CD14-positive monocyte (primary cell): Measurements from ENCODE around the gene B3GNT2. TPM values are rescaled to one million over a fixed set of nuclear protein-coding genes. Genes with fewer than 3 reads are reported as not detected.

Source experiments
- DNase-seq, 3 donors: peaks; one replicate each; pipeline ENCODE4 v3.0.0-alpha.2; 2011 to 2022
- H2AFZ ChIP-seq: 2 replicates; pipeline ENCODE4 v1.6.0; 2012; ENCODE audit warnings: mild to moderate bottlenecking, low read depth, low read length, inconsistent platforms; ENCODE audit not compliant: insufficient read depth, poor library complexity, severe bottlenecking
- H3K27ac ChIP-seq, 2 donors: 1 replicate in 1 of 2; 2 replicates in 1 of 2; pipeline ENCODE4 v1.5.1; 2012 to 2013; ENCODE audit warnings: low read length in 2 of 2, control low read depth in 1 of 2, inconsistent platforms in 1 of 2, low read depth in 1 of 2, mild to moderate bottlenecking in 1 of 2
- H3K27me3 ChIP-seq, 2 donors: one replicate each; pipeline versions ENCODE4 v1.6.0 to v1.6.1; 2011 to 2013; ENCODE audit warnings: low read length in 2 of 2; ENCODE audit not compliant: control insufficient read depth in 2 of 2, insufficient read depth in 2 of 2
- H3K36me3 ChIP-seq, 2 donors: replicated peaks in 1 of 2; 1 replicate in 1 of 2; 2 replicates in 1 of 2; pipeline versions ENCODE4 v1.5.1 to v1.6.1; 2012 to 2013; ENCODE audit warnings: low read length in 2 of 2, control low read depth in 1 of 2, inconsistent platforms in 1 of 2, mild to moderate bottlenecking in 1 of 2; ENCODE audit not compliant: insufficient read depth in 2 of 2, control insufficient read depth in 1 of 2
- H3K4me1 ChIP-seq, 2 donors: 1 replicate in 1 of 2; 2 replicates in 1 of 2; pipeline versions ENCODE4 v1.5.1 to v1.6.1; 2012 to 2013; ENCODE audit warnings: low read length in 2 of 2, control low read depth in 1 of 2, inconsistent platforms in 1 of 2, mild to moderate bottlenecking in 1 of 2, moderate library complexity in 1 of 2; ENCODE audit not compliant: insufficient read depth in 2 of 2, control insufficient read depth in 1 of 2
- H3K4me2 ChIP-seq: replicated peaks from 2 replicates; pipeline ENCODE3; 2012; ENCODE audit warnings: low read length, moderate library complexity, mild to moderate bottlenecking; ENCODE audit not compliant: poor library complexity, severe bottlenecking; ENCODE audit errors: extremely low read depth
- H3K4me3 ChIP-seq, 3 experiments: fragments of 200-600 bp in 1 of 3; sonication (generic) in 1 of 3; replicated peaks in 1 of 3; 1 replicate in 2 of 3; 2 replicates in 1 of 3; pipeline ENCODE4 v1.5.1; 2011 to 2013; ENCODE audit warnings: low read length in 3 of 3, mild to moderate bottlenecking in 3 of 3, control low read depth in 2 of 3, low read depth in 2 of 3, inconsistent platforms in 1 of 3, moderate library complexity in 1 of 3
- H3K79me2 ChIP-seq: 2 replicates; pipeline ENCODE4 v1.6.0; 2012; ENCODE audit warnings: mild to moderate bottlenecking, control low read depth, inconsistent platforms, low read length, moderate library complexity; ENCODE audit not compliant: insufficient read depth
- H3K9ac ChIP-seq: 2 replicates; pipeline ENCODE4 v1.6.0; 2017; ENCODE audit warnings: low read length, mild to moderate bottlenecking; ENCODE audit not compliant: insufficient read depth, poor library complexity, severe bottlenecking
- H3K9me3 ChIP-seq, 2 donors: replicated peaks in 1 of 2; 1 replicate in 1 of 2; 2 replicates in 1 of 2; pipeline versions ENCODE4 v1.5.1 to v1.6.1; 2012 to 2013; ENCODE audit warnings: low read length in 2 of 2, control low read depth in 1 of 2; ENCODE audit not compliant: control insufficient read depth in 1 of 2, insufficient read depth in 1 of 2
- H4K20me1 ChIP-seq: 2 replicates; pipeline ENCODE4 v1.6.0; 2012; ENCODE audit warnings: mild to moderate bottlenecking, low read length, control low read depth, moderate library complexity; ENCODE audit not compliant: insufficient read depth
- H3K27ac Mint-ChIP-seq, 7 donors: one replicate each; pipeline ENCODE4 v1.8.0; 2020; ENCODE audit warnings: mild to moderate bottlenecking in 7 of 7, mixed read lengths in 7 of 7, moderate library complexity in 6 of 7, inconsistent platforms in 2 of 7
- H3K27me3 Mint-ChIP-seq, 3 donors: one replicate each; pipeline ENCODE4 v1.8.0; 2021 to 2022; ENCODE audit warnings: low read depth in 3 of 3, mild to moderate bottlenecking in 3 of 3, mixed read lengths in 3 of 3, moderate library complexity in 3 of 3, inconsistent platforms in 1 of 3
- H3K36me3 Mint-ChIP-seq, 2 donors: one replicate each; pipeline ENCODE4 v1.8.0; 2020; ENCODE audit warnings: mixed read lengths in 2 of 2, inconsistent platforms in 1 of 2, mild to moderate bottlenecking in 1 of 2
- H3K4me1 Mint-ChIP-seq: one replicate; pipeline ENCODE4 v1.8.0; 2020; ENCODE audit warnings: mild to moderate bottlenecking, mixed read lengths
- H3K4me3 Mint-ChIP-seq, 2 donors: one replicate each; pipeline ENCODE4 v1.8.0; 2020; ENCODE audit warnings: mild to moderate bottlenecking in 2 of 2, mixed read lengths in 2 of 2, moderate library complexity in 1 of 2
- H3K9me3 Mint-ChIP-seq, 7 donors: one replicate each; pipeline ENCODE4 v1.8.0; 2020 to 2022; ENCODE audit warnings: mixed read lengths in 7 of 7, mild to moderate bottlenecking in 6 of 7, moderate library complexity in 6 of 7, inconsistent platforms in 2 of 7
- WGBS: methylation state at CpG from one replicate; pipeline ENCODE4 v1.1.5; 2013; ENCODE audit warnings: missing lambda C conversion rate; ENCODE audit not compliant: insufficient coverage; 5-methylcytosine and 5-hydroxymethylcytosine counted together
- intact Hi-C, 2 donors: fragments of 100-400 bp; cut with micrococcal nuclease; formaldehyde crosslinking; loops; one replicate each; pipeline versions ENCODE4 v1.15.0 to v1.15.1; 2023
- polyA plus RNA-seq, 3 donors: library from polyadenylated mRNA; depleted of rRNA in 1 of 3; unstranded in 2 of 3; stranded (reverse) in 1 of 3; fragments of 300-500 nt in 2 of 3; fragments of >200 nt in 1 of 3; fragmentation: Illumina TruSeq in 2 of 3; gene quantifications; 1 replicate in 2 of 3; 2 replicates in 1 of 3; pipeline ENCODE4 v1.2.3, GENCODE V29; 2012 to 2021
- small RNA-seq: library from RNA; depleted of rRNA; stranded (forward); fragments of <200 nt; gene quantifications from one replicate; pipeline ENCODE3, GENCODE V24; 2012; ENCODE audit warnings: low read depth; ENCODE audit not compliant: insufficient read length
- TF ChIP-seq, protein P1 (sequence below): fragments of 200-600 bp; IDR thresholded peaks from one replicate; pipeline ENCODE4 v1.8.0; 2022; ENCODE audit warnings: antibody characterized with exemption, mild to moderate bottlenecking

Gene B3GNT2
- polyA plus RNA-seq, 3 donors, result 15.9 to 34.7 (median 18.5) TPM

- no peak overlapping the region for H3K9ac ChIP-seq
- H3K27ac ChIP-seq, result no peak overlapping the region
- TF ChIP-seq, protein P1, sequence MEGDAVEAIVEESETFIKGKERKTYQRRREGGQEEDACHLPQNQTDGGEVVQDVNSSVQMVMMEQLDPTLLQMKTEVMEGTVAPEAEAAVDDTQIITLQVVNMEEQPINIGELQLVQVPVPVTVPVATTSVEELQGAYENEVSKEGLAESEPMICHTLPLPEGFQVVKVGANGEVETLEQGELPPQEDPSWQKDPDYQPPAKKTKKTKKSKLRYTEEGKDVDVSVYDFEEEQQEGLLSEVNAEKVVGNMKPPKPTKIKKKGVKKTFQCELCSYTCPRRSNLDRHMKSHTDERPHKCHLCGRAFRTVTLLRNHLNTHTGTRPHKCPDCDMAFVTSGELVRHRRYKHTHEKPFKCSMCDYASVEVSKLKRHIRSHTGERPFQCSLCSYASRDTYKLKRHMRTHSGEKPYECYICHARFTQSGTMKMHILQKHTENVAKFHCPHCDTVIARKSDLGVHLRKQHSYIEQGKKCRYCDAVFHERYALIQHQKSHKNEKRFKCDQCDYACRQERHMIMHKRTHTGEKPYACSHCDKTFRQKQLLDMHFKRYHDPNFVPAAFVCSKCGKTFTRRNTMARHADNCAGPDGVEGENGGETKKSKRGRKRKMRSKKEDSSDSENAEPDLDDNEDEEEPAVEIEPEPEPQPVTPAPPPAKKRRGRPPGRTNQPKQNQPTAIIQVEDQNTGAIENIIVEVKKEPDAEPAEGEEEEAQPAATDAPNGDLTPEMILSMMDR, result no peak
- Mint-ChIP-seq H3K4me1 (peaks cover 22% of the 10 kb centered on the region), H3K4me3 (no peak overlapping the region), H3K9me3 (peaks cover 7 to 14% (median 9%) of the 10 kb centered on the region in 7 donors), H3K27me3 (peaks cover 0 to 1% (median 0%) of the 10 kb centered on the region in 3 donors), H3K36me3 (peaks cover 2 to 8% of the 10 kb centered on the region in 2 donors), H3K27ac (no peak overlapping the region)
- no peaks in the 10 kb centered on the region for H3K36me3 ChIP-seq
- H3K79me2 ChIP-seq, result no peaks in the 10 kb centered on the region
- no peak overlapping the region for H2AFZ ChIP-seq
- H3K4me1 ChIP-seq, result peaks cover 13 to 14% of the 10 kb centered on the region in 2 donors
- H3K9me3 ChIP-seq, result peaks cover 0 to 4% of the 10 kb centered on the region in 2 donors
- DNase-seq, result no peak
- H4K20me1 ChIP-seq, result no peaks in the 10 kb centered on the region
- no peak overlapping the region for H3K4me3 ChIP-seq
- H3K27me3 ChIP-seq, result no peaks in the 10 kb centered on the region
- intact Hi-C loops, result no loop called here
- H3K4me2 ChIP-seq, result no peak overlapping the region
- no CpG with 5 or more reads among the region's 3 CpGs for WGBS
Observed at GRCh38 chr2:62270728-62271127, 74.8 kb downstream of the B3GNT2 start.

Small RNA genes within 50 kb of the gene (small RNA-seq; reads per million reads assigned to genes)
- gene MIR5192, result not detected
- not detected for gene RN7SL51P
